Body of pancreas (tissue), 4 donors: ENCODE results near the gene RPGRIP1.

Experiments used
- POLR2A ChIP-seq, 3 donors: fragments of 450-650 bp; IDR thresholded peaks; one replicate each; pipeline ENCODE4 v1.6.1; 2016; ENCODE audit warnings: antibody characterized with exemption in 3 of 3, mild to moderate bottlenecking in 2 of 3
- TF ChIP-seq, protein P1 (sequence below), 7 experiments: fragments of 450-650 bp in 4 of 7; fragments of 200-600 bp in 3 of 7; sonication (generic) in 3 of 7; IDR thresholded peaks; one replicate each; pipeline ENCODE4 v1.5.1; 2016 to 2019; ENCODE audit warnings: antibody characterized with exemption in 7 of 7

DNA sequence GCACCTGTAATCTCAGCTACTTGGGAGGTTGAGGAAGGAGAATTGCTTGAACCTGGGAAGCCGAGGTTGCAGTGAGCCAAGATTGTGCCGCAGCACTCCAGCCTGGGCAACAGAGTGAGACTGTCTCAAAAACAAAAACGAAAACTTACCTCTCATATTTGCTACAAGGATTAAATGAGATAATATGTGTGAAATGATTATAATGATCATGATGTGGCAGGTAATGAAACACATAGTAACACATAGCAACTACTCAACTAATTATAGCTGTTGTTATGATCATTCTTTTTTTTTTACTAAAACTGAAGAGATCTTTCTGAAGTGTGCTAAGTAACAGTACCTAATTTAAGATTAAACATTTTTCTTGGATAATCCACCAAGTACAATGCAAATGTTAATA, 30.1 kb downstream of the RPGRIP1 start:
- TF ChIP-seq, protein P1, sequence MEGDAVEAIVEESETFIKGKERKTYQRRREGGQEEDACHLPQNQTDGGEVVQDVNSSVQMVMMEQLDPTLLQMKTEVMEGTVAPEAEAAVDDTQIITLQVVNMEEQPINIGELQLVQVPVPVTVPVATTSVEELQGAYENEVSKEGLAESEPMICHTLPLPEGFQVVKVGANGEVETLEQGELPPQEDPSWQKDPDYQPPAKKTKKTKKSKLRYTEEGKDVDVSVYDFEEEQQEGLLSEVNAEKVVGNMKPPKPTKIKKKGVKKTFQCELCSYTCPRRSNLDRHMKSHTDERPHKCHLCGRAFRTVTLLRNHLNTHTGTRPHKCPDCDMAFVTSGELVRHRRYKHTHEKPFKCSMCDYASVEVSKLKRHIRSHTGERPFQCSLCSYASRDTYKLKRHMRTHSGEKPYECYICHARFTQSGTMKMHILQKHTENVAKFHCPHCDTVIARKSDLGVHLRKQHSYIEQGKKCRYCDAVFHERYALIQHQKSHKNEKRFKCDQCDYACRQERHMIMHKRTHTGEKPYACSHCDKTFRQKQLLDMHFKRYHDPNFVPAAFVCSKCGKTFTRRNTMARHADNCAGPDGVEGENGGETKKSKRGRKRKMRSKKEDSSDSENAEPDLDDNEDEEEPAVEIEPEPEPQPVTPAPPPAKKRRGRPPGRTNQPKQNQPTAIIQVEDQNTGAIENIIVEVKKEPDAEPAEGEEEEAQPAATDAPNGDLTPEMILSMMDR (IDR thresholded peaks at IDR 0.05): no peak
- TF ChIP-seq POLR2A (IDR thresholded peaks at IDR 0.05): no peak
